A549 (cell line): ENCODE results near the gene KCNK3. TPM values are rescaled to one million over a fixed set of nuclear protein-coding genes. Genes with fewer than 3 reads are reported as not detected.

ENCODE experiments used
- ATAC-seq, 2 experiments: fragments of 200-7000 bp in 1 of 2; fragments of >200 bp in 1 of 2; cut with Nextera tagmentation in 1 of 2; cut with Tn5 transposase in 1 of 2; 3 replicates each; pipeline versions ENCODE4 v1.8.0 to v1.9.1; 2018 to 2020; ENCODE audit warnings: mild to moderate bottlenecking in 1 of 2, moderate library complexity in 1 of 2
- CTCF ChIA-PET: fragments of 300-600 bp; sonication (Branson Sonifier 250); formaldehyde crosslinking; extraction: SDS; loops from one replicate; lab custom pipeline; 2021; ENCODE audit warnings: antibody characterized with exemption, inconsistent platforms; lab: Yijun Ruan, JAX
- POLR2A ChIA-PET: fragments of 350-600 bp; formaldehyde crosslinking; extraction: SDS; loops from one replicate; lab custom pipeline; 2021; ENCODE audit warnings: antibody characterized with exemption, inconsistent platforms; lab: Yijun Ruan, JAX
- DNase-seq, 2 experiments: peaks; one replicate each; pipeline versions ENCODE4 v3.0.0 to v3.0.0-alpha.2; 2011 to 2016; ENCODE audit warnings: low read depth in 1 of 2, low spot score in 1 of 2
- FAIRE-seq: peaks from 2 replicates; lab custom pipeline; 2011; peaks lifted over from hg19 to GRCh38; lab: Jason Lieb, UNC
- H3K27ac ChIP-seq, 2 experiments: fragments of >200 bp; sonication (Bioruptor Twin); formaldehyde crosslinking; 3 replicates each; pipeline ENCODE4 v1.5.1; 2016 to 2017
- H3K4me1 ChIP-seq: fragments of >200 bp; sonication (Bioruptor Twin); formaldehyde crosslinking; 3 replicates; pipeline ENCODE4 v1.6.1; 2016
- H3K4me2 ChIP-seq: fragments of >200 bp; sonication (Bioruptor Twin); formaldehyde crosslinking; 3 replicates; pipeline ENCODE4 v1.6.1; 2016
- H3K4me3 ChIP-seq: fragments of >200 bp; sonication (Bioruptor Twin); formaldehyde crosslinking; 3 replicates; pipeline ENCODE4 v1.5.1; 2016
- H3K9me3 ChIP-seq: fragments of >200 bp; sonication (Bioruptor Twin); formaldehyde crosslinking; 3 replicates; pipeline ENCODE4 v1.6.1; 2016
- BHLHE40 ChIP-seq: IDR thresholded peaks from 2 replicates; pipeline ENCODE4 v1.6.1; 2012; ENCODE audit warnings: low read depth, low read length, inconsistent platforms
- CHD2 ChIP-seq: fragments of 150-350 bp; IDR thresholded peaks from 2 replicates; pipeline ENCODE4 v1.6.1; 2014; ENCODE audit warnings: low read length; ENCODE audit not compliant: partially characterized antibody
- FOSL2 ChIP-seq, 2 experiments: fragments of 450-650 bp in 1 of 2; fragments of >200 bp in 1 of 2; sonication (Bioruptor Twin) in 1 of 2; formaldehyde crosslinking; IDR thresholded peaks; 2 replicates each; pipeline versions ENCODE4 v1.5.0 to v1.6.1; 2016 to 2020; ENCODE audit warnings: mild to moderate bottlenecking in 1 of 2, moderate library complexity in 1 of 2
- FOXS1 ChIP-seq: fragments of 250-450 bp; sonication (Bioruptor Pico); IDR thresholded peaks from 2 replicates; pipeline ENCODE4 v1.5.0; 2020; ENCODE audit warnings: mild to moderate bottlenecking, moderate library complexity
- HOXA7 ChIP-seq: fragments of 250-450 bp; sonication (Bioruptor Pico); IDR thresholded peaks from 2 replicates; pipeline ENCODE4 v1.5.0; 2020; ENCODE audit warnings: mild to moderate bottlenecking, moderate library complexity
- HOXB5 ChIP-seq: fragments of 250-450 bp; sonication (Bioruptor Pico); IDR thresholded peaks from 2 replicates; pipeline ENCODE4 v1.5.0; 2020; ENCODE audit warnings: mild to moderate bottlenecking, moderate library complexity
- MAFK ChIP-seq: fragments of 450-650 bp; IDR thresholded peaks from 2 replicates; pipeline ENCODE4 v1.6.1; 2014; ENCODE audit not compliant: partially characterized antibody
- MAZ ChIP-seq: fragments of 150-350 bp; IDR thresholded peaks from 2 replicates; pipeline ENCODE4 v1.6.1; 2014; ENCODE audit warnings: antibody characterized with exemption, low read depth, low read length, borderline replicate concordance
- NR3C1 ChIP-seq: fragments of >200 bp; sonication (Bioruptor Twin); formaldehyde crosslinking; IDR thresholded peaks from 3 replicates; pipeline ENCODE4 v1.6.1; 2017
- RARB ChIP-seq: fragments of 250-450 bp; sonication (Bioruptor Pico); IDR thresholded peaks from 2 replicates; pipeline ENCODE4 v1.8.0; 2021; ENCODE audit warnings: mild to moderate bottlenecking, moderate library complexity
- RCOR1 ChIP-seq: fragments of 150-350 bp; IDR thresholded peaks from 2 replicates; pipeline ENCODE4 v1.6.1; 2014; ENCODE audit warnings: antibody characterized with exemption, low read length, low read depth
- WGBS: methylation state at CpG from one replicate; pipeline ENCODE4 v1.1.6; 2017; ENCODE audit errors: missing lambda C conversion rate; 5-methylcytosine and 5-hydroxymethylcytosine counted together
- polyA plus RNA-seq, 4 experiments: library from polyadenylated mRNA; depleted of rRNA in 3 of 4; stranded (reverse); fragments of >200 nt; fragmentation: RNase III in 1 of 4; extraction: RNeasy Plus Mini Kit Qiagen cat#74134 plus additional on column Dnase treatment in 1 of 4; gene quantifications; 2 replicates in 3 of 4; 3 replicates in 1 of 4; pipeline ENCODE4 v1.2.3, GENCODE V29; 2011 to 2017
- TF ChIP-seq, protein P1 (sequence below): fragments of 200-600 bp; sonication (generic); IDR thresholded peaks from 2 replicates; pipeline ENCODE4 v1.6.1; 2016; ENCODE audit warnings: antibody characterized with exemption, mild to moderate bottlenecking, moderate library complexity
- TF ChIP-seq, protein P2 (sequence below): fragments of 150-350 bp; IDR thresholded peaks from 2 replicates; pipeline ENCODE4 v1.6.1; 2014; ENCODE audit warnings: low read depth, mild to moderate bottlenecking, low read length
- TF ChIP-seq, protein P3 (sequence below): fragments of 250-450 bp; sonication (Bioruptor Pico); IDR thresholded peaks from 2 replicates; pipeline ENCODE4 v1.5.0; 2021; ENCODE audit warnings: mild to moderate bottlenecking, moderate library complexity, borderline replicate concordance
- TF ChIP-seq, protein P4 (sequence below): IDR thresholded peaks from 2 replicates; pipeline ENCODE4 v1.6.1; 2012; ENCODE audit warnings: low read depth, borderline replicate concordance
- TF ChIP-seq, protein P5 (sequence below): fragments of 450-650 bp; IDR thresholded peaks from 2 replicates; pipeline ENCODE4 v1.6.1; 2014; ENCODE audit warnings: antibody characterized with exemption

The KCNK3 gene
- polyA plus RNA-seq, 2 of the 4 experiments (the other 2 are of a cell fraction): 2.4 to 2.8 TPM

DNA sequence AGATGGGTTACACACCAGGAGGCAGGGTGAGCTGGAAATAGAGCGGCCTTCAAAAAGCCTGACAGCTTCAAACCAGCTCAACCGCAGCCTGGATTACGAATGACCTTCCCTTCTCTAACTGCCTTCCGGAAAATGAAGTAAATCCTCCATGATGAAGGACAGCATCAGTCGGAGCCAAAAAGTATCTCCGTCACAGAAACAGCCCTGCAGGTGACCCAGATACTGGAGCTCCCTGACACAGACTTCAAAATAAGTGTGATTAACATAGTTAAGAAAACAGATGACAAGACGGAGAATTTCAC lies 41.1 kb upstream of the KCNK3 start:
- peak overlapping the region in 1 of 2 experiments; percentile 24; a peak in 1 of 6 replicates for H3K27ac ChIP-seq
- ATAC-seq: no peak

DNA sequence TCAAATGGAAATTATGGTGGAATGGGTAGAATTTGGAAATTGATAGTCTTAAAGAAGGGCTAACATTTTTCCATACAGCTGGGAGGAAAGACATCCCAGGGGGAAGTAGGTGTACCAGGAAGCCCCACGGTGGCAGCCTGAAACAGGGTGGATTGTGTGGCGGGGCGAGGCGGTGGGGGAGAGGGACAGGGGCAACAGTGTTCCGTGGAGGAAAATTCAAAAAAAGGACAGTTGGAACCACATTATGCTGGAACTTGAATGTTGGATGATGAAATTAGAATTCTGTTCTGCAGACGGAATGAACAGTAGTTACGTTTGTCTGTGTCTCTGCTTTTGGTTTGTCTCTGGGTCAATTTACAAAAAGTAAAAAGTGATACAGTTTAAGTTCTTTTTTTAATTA lies 40.7 kb upstream of the KCNK3 start:
- ATAC-seq: no peak
- ChIA-PET CTCF (interaction anchor here (0.9 to 6.6 kb wide), 3 partner anchors 30 to 94 kb away, joined by 5 to 39 read pairs (median 13); no protein-coding TSS in a partner anchor), POLR2A (no interaction called here)
- H3K4me2 ChIP-seq: no peak overlapping the region
- no peak for FAIRE-seq
- H3K4me1 ChIP-seq: no peaks in the 10 kb centered on the region
- 83% methylated on average over 7 of the region's 7 CpGs for WGBS
- TF ChIP-seq HOXA7 (CRISPR knock-in tag) (no peak), MAFK (no peak), BHLHE40 (no peak)
- TF ChIP-seq, all 56 proteins: peak for 0
- DNase-seq: no peak
- H3K4me3 ChIP-seq: no peak overlapping the region
- no peaks in the 10 kb centered on the region for H3K9me3 ChIP-seq
- H3K27ac ChIP-seq: no peak overlapping the region

More for the DNA sequence above, 41.1 kb upstream of the KCNK3 start:
- no peak for FAIRE-seq
- TF ChIP-seq FOXS1 (CRISPR knock-in tag) (no peak), MAZ (no peak), FOSL2 (IDR thresholded peaks at IDR 0.05) (no peak), FOSL2 (CRISPR knock-in tag; IDR thresholded peaks at IDR 0.05) (no peak), CHD2 (no peak), RARB (CRISPR knock-in tag) (no peak), RCOR1 (no peak), HOXB5 (CRISPR knock-in tag) (no peak), NR3C1 (no peak)
- TF ChIP-seq, protein P1, sequence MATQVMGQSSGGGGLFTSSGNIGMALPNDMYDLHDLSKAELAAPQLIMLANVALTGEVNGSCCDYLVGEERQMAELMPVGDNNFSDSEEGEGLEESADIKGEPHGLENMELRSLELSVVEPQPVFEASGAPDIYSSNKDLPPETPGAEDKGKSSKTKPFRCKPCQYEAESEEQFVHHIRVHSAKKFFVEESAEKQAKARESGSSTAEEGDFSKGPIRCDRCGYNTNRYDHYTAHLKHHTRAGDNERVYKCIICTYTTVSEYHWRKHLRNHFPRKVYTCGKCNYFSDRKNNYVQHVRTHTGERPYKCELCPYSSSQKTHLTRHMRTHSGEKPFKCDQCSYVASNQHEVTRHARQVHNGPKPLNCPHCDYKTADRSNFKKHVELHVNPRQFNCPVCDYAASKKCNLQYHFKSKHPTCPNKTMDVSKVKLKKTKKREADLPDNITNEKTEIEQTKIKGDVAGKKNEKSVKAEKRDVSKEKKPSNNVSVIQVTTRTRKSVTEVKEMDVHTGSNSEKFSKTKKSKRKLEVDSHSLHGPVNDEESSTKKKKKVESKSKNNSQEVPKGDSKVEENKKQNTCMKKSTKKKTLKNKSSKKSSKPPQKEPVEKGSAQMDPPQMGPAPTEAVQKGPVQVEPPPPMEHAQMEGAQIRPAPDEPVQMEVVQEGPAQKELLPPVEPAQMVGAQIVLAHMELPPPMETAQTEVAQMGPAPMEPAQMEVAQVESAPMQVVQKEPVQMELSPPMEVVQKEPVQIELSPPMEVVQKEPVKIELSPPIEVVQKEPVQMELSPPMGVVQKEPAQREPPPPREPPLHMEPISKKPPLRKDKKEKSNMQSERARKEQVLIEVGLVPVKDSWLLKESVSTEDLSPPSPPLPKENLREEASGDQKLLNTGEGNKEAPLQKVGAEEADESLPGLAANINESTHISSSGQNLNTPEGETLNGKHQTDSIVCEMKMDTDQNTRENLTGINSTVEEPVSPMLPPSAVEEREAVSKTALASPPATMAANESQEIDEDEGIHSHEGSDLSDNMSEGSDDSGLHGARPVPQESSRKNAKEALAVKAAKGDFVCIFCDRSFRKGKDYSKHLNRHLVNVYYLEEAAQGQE: no peak
- TF ChIP-seq, protein P2, sequence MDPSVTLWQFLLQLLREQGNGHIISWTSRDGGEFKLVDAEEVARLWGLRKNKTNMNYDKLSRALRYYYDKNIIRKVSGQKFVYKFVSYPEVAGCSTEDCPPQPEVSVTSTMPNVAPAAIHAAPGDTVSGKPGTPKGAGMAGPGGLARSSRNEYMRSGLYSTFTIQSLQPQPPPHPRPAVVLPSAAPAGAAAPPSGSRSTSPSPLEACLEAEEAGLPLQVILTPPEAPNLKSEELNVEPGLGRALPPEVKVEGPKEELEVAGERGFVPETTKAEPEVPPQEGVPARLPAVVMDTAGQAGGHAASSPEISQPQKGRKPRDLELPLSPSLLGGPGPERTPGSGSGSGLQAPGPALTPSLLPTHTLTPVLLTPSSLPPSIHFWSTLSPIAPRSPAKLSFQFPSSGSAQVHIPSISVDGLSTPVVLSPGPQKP: no peak
- TF ChIP-seq, protein P3, sequence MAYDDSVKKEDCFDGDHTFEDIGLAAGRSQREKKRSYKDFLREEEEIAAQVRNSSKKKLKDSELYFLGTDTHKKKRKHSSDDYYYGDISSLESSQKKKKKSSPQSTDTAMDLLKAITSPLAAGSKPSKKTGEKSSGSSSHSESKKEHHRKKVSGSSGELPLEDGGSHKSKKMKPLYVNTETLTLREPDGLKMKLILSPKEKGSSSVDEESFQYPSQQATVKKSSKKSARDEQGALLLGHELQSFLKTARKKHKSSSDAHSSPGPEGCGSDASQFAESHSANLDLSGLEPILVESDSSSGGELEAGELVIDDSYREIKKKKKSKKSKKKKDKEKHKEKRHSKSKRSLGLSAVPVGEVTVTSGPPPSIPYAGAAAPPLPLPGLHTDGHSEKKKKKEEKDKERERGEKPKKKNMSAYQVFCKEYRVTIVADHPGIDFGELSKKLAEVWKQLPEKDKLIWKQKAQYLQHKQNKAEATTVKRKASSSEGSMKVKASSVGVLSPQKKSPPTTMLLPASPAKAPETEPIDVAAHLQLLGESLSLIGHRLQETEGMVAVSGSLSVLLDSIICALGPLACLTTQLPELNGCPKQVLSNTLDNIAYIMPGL (CRISPR knock-in tag): no peak
- TF ChIP-seq, protein P4, sequence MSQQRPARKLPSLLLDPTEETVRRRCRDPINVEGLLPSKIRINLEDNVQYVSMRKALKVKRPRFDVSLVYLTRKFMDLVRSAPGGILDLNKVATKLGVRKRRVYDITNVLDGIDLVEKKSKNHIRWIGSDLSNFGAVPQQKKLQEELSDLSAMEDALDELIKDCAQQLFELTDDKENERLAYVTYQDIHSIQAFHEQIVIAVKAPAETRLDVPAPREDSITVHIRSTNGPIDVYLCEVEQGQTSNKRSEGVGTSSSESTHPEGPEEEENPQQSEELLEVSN: no peak
- TF ChIP-seq, protein P5, sequence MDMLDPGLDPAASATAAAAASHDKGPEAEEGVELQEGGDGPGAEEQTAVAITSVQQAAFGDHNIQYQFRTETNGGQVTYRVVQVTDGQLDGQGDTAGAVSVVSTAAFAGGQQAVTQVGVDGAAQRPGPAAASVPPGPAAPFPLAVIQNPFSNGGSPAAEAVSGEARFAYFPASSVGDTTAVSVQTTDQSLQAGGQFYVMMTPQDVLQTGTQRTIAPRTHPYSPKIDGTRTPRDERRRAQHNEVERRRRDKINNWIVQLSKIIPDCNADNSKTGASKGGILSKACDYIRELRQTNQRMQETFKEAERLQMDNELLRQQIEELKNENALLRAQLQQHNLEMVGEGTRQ: no peak
- POLR2A ChIA-PET: no interaction called here
- Histone ChIP-seq H3K4me3 (no peak overlapping the region), H3K4me1 (no peaks in the 10 kb centered on the region), H3K9me3 (no peaks in the 10 kb centered on the region), H3K4me2 (no peak overlapping the region)
- 90% methylated on average over 7 of the region's 7 CpGs for WGBS
- CTCF ChIA-PET: interaction anchor here (0.9 to 6.6 kb wide), 5 partner anchors 30 to 195 kb away, joined by 3 to 39 read pairs (median 5); no protein-coding TSS in a partner anchor
- DNase-seq: no peak
